Measurements from ENCODE around the gene KRTAP16-1. TPM values are rescaled to one million over a fixed set of nuclear protein-coding genes. Genes with fewer than 3 reads are reported as not detected.

KRTAP16-1 gene
- polyA plus RNA-seq, 1 donor (not counting 4 experiments of a cell fraction or from before 2014, with no cell fraction given), result not detected

DNA sequence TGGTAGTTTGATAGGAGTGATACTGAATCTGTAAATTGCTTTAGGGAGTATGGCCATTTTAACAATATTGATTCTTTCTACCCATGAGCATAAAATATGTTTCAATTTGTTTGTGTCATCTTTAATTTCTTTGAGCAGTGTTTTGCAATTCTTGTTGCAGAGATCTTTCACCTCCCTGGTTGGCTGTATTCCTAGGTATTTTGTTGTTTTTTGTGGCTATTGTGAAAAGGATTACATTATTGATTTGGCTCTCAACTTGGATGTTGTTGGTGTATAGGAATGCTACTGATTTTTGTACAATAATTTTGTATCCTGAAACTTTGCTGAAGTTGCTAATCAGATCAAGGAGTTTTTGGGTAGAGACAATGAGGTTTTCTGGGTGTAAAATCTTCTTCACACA, 50.7 kb downstream of the KRTAP16-1 start:
- no peak for DNase-seq (ENCODE audit: low read depth, low spot score)
- Histone ChIP-seq H2AFZ (ENCODE audit: control insufficient read depth, low read length) (no peak overlapping the region), H3K9me3 (ENCODE audit: control insufficient read depth, low read depth, low read length) (no peaks in the 10 kb centered on the region), H3K4me2 (ENCODE audit: control insufficient read depth, extremely low read depth, insufficient read depth, low read depth, low read length) (no peak overlapping the region), H3K9me1 (ENCODE audit: control insufficient read depth, extremely low read depth, insufficient read depth, low read length) (no peaks in the 10 kb centered on the region), H4K20me1 (ENCODE audit: control insufficient read depth, extremely low read depth, insufficient read depth, low read length) (no peaks in the 10 kb centered on the region), H3K27me3 (ENCODE audit: control insufficient read depth, extremely low read depth, insufficient read depth, low read length) (no peaks in the 10 kb centered on the region), H3K36me3 (ENCODE audit: control insufficient read depth in 2 of 2, extremely low read depth in 1 of 2, insufficient read depth in 2 of 2, low read length in 2 of 2) (no peaks in the 10 kb centered on the region), H3K27ac (ENCODE audit: control insufficient read depth, insufficient read depth, low read length) (no peak overlapping the region), H3K79me2 (ENCODE audit: control insufficient read depth, insufficient read depth, low read length) (no peaks in the 10 kb centered on the region), H3K4me1 (ENCODE audit: control insufficient read depth, extremely low read depth, insufficient read depth, low read length) (no peaks in the 10 kb centered on the region), H3K4me3 (ENCODE audit: control insufficient read depth in 2 of 3, extremely low read depth in 1 of 3, insufficient read depth in 2 of 3, low read depth in 1 of 3, low read length in 3 of 3) (no peak overlapping the region), H3K9ac (ENCODE audit: control insufficient read depth, extremely low read depth, insufficient read depth, low read length) (no peak overlapping the region)
- dilution Hi-C loops (cut with MboI; ENCODE audit: extremely low pct_ligation_motif_present, low sequenced_read_pairs), result no loop called here
- no peak for TF ChIP-seq EZH2 (IDR thresholded peaks at IDR 0.05; ENCODE audit: low read length)
- TF ChIP-seq, protein P1, sequence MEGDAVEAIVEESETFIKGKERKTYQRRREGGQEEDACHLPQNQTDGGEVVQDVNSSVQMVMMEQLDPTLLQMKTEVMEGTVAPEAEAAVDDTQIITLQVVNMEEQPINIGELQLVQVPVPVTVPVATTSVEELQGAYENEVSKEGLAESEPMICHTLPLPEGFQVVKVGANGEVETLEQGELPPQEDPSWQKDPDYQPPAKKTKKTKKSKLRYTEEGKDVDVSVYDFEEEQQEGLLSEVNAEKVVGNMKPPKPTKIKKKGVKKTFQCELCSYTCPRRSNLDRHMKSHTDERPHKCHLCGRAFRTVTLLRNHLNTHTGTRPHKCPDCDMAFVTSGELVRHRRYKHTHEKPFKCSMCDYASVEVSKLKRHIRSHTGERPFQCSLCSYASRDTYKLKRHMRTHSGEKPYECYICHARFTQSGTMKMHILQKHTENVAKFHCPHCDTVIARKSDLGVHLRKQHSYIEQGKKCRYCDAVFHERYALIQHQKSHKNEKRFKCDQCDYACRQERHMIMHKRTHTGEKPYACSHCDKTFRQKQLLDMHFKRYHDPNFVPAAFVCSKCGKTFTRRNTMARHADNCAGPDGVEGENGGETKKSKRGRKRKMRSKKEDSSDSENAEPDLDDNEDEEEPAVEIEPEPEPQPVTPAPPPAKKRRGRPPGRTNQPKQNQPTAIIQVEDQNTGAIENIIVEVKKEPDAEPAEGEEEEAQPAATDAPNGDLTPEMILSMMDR (optimal IDR thresholded peaks at IDR 0.05 in 1 of 3, IDR thresholded peaks at IDR 0.05 in 1 of 3, conservative IDR thresholded peaks at IDR 0.05 in 1 of 3; ENCODE audit: extremely low read depth in 1 of 3, insufficient read depth in 2 of 3, low read length in 3 of 3), result no peak
- no peak for FAIRE-seq

Small RNA genes lying within 50 kb of the gene (small RNA-seq; reads per million reads assigned to genes)
- 0 to 0.33 (median 0) reads per million in 3 experiments for gene KRTAP9-10P (ENCODE audit: insufficient read length in 3 of 3, low read depth in 3 of 3, low replicate concordance in 1 of 3)

Other genes starting within 250 kb of the KRTAP16-1 start
- 8.4 to 21.3 TPM (median 9.0 TPM) in 3 replicates for gene KRTAP2-3, start 249.2 kb downstream of the KRTAP16-1 start, polyA plus RNA-seq
- gene KRTAP2-4, start 243.4 kb downstream of the KRTAP16-1 start, polyA plus RNA-seq, result 0.12 TPM in 1 of 3 replicates, not detected in the others
- gene KRTAP4-7, start 225.2 kb downstream of the KRTAP16-1 start, polyA plus RNA-seq, result not detected in 3 replicates
- not detected in 3 replicates for gene KRTAP4-8, start 211.2 kb downstream of the KRTAP16-1 start, polyA plus RNA-seq
- gene KRTAP4-16, start 207.1 kb downstream of the KRTAP16-1 start, polyA plus RNA-seq, result not detected in 3 replicates
- gene KRTAP4-9, start 203.9 kb downstream of the KRTAP16-1 start, polyA plus RNA-seq, result not detected in 3 replicates
- not detected in 3 replicates for gene KRTAP4-11, start 190.9 kb downstream of the KRTAP16-1 start, polyA plus RNA-seq
- not detected in 3 replicates for gene KRTAP4-12, start 185.1 kb downstream of the KRTAP16-1 start, polyA plus RNA-seq
- not detected in 3 replicates for gene KRTAP4-6, start 168.8 kb downstream of the KRTAP16-1 start, polyA plus RNA-seq
- gene KRTAP4-5, start 159.5 kb downstream of the KRTAP16-1 start, polyA plus RNA-seq, result not detected in 3 replicates
- gene KRTAP4-4, start 148.6 kb downstream of the KRTAP16-1 start, polyA plus RNA-seq, result not detected in 3 replicates
- not detected in 3 replicates for gene KRTAP4-3, start 141.1 kb downstream of the KRTAP16-1 start, polyA plus RNA-seq
- not detected in 3 replicates for gene KRTAP4-2, start 131.1 kb downstream of the KRTAP16-1 start, polyA plus RNA-seq
- not detected in 3 replicates for gene KRTAP4-1, start 124.4 kb downstream of the KRTAP16-1 start, polyA plus RNA-seq
- not detected in 3 replicates for gene KRTAP9-1, start 119.4 kb downstream of the KRTAP16-1 start, polyA plus RNA-seq
- not detected in 3 replicates for gene KRTAP9-2, start 82.7 kb downstream of the KRTAP16-1 start, polyA plus RNA-seq
- gene KRTAP9-3, start 76.9 kb downstream of the KRTAP16-1 start, polyA plus RNA-seq, result not detected in 3 replicates
- not detected in 3 replicates for gene KRTAP9-8, start 71.3 kb downstream of the KRTAP16-1 start, polyA plus RNA-seq
- not detected in 3 replicates for gene KRTAP9-4, start 59.6 kb downstream of the KRTAP16-1 start, polyA plus RNA-seq
- not detected in 3 replicates for gene KRTAP9-9, start 53.9 kb downstream of the KRTAP16-1 start, polyA plus RNA-seq
- gene KRTAP9-6, start 43.9 kb downstream of the KRTAP16-1 start, polyA plus RNA-seq, result not detected in 3 replicates
- gene KRTAP9-7, start 33.6 kb downstream of the KRTAP16-1 start, polyA plus RNA-seq, result not detected in 3 replicates
- gene KRTAP29-1, start 6.5 kb downstream of the KRTAP16-1 start, polyA plus RNA-seq, result not detected in 3 replicates
- gene KRTAP17-1, start 6.4 kb upstream of the KRTAP16-1 start, polyA plus RNA-seq, result not detected in 3 replicates
- 0.14 TPM in 1 of 3 replicates, not detected in the others for gene KRT33A, start 41.5 kb upstream of the KRTAP16-1 start, polyA plus RNA-seq
- 0.18 to 0.33 TPM (median 0.21 TPM) in 3 replicates for gene KRT33B, start 60.5 kb upstream of the KRTAP16-1 start, polyA plus RNA-seq
- 4.4 to 4.8 TPM (median 4.6 TPM) in 3 replicates for gene KRT34, start 73.0 kb upstream of the KRTAP16-1 start, polyA plus RNA-seq
- gene KRT31, start 88.3 kb upstream of the KRTAP16-1 start, polyA plus RNA-seq, result 20.5 to 45.2 TPM (median 24.9 TPM) in 3 replicates
- gene KRT37, start 115.3 kb upstream of the KRTAP16-1 start, polyA plus RNA-seq, result 0.03 to 0.08 TPM (median 0.04 TPM) in 3 replicates
- gene KRT38, start 131.7 kb upstream of the KRTAP16-1 start, polyA plus RNA-seq, result not detected in 3 replicates
- gene KRT32, start 158.1 kb upstream of the KRTAP16-1 start, polyA plus RNA-seq, result 0.03 TPM in 1 of 3 replicates, not detected in the others
- not detected in 3 replicates for gene KRT35, start 171.8 kb upstream of the KRTAP16-1 start, polyA plus RNA-seq
- not detected in 3 replicates for gene KRT36, start 180.6 kb upstream of the KRTAP16-1 start, polyA plus RNA-seq
- gene KRT13, start 196.3 kb upstream of the KRTAP16-1 start, polyA plus RNA-seq, result 15.2 to 46.6 TPM (median 24.0 TPM) in 3 replicates
- gene KRT15, start 209.6 kb upstream of the KRTAP16-1 start, polyA plus RNA-seq, result 505 to 838 TPM (median 729 TPM) in 3 replicates
- gene KRT19, start 219.0 kb upstream of the KRTAP16-1 start, polyA plus RNA-seq, result 29.7 to 60.4 TPM (median 35.5 TPM) in 3 replicates

All from keratinocyte (primary cell).